GM18517 (cell line): ENCODE measurements around the gene PDE2A.

ENCODE experiments used
- ATAC-seq: cut with Tn5 transposase; IDR thresholded peaks from one replicate; pipeline ENCODE4 v1.9.1; 2021; ENCODE audit warnings: mild to moderate bottlenecking, moderate library complexity; ENCODE audit not compliant: unreplicated experiment

PDE2A gene

DNA sequence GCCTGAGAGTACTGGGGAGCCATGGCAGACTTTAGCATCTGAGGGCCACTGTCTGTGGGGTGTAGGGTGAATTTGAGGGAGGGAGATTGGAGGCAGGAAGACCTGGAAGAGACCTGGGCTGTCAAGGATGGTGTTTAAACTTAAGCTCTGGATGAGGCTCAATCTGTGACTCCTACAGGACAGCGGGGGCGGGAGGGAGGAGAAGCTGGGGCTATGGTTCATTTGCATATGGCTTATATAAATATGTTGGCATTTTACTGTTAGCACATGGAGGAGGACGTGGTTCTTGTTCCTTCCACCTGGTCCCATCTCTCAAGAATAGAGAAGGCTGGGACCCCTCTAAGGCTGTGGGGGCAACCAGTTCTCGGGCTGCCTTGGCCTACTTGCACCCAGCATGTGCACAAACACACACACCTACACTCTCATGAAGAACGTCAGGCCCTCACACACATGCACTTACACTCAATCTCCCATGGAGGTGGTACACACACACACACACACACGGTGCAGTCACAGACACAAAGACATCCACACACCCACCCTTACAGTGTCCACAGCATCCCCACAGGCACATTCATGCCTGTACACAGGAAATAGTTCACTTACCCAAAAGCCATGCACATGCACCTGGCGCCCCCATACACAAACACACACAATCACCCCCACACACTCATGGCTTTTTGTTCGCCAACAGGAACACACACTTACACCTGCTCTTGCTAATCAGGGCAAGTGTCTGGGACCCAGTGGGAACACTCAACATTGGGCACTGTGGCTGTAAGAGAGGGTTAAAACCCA lies 81.3 kb downstream of the PDE2A start:
- no peak for ATAC-seq

- ATAC-seq = no peak
Observed at GRCh38 chr11:72591785-72592502, 82.3 kb downstream of the PDE2A start.

DNA sequence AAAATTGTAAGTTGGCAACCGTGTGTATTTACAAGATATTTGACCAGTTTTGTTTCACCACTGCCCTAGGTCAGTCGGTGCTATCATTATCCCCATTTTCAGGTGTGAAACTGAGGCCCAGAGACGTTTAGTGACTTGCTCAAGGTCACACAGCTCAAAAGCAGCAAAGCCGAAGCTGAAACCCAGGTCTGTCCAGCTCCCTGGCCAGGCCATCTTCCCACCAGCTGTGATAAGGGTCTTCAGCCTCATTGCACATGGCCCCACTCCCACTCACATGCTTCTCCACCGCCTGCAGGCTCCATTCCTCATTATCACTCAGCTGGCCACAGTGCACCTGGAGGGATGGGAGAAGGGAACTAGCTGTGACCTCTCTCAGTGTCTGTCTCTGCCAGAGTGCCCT lies 83.2 kb downstream of the PDE2A start:
- no peak for ATAC-seq

DNA sequence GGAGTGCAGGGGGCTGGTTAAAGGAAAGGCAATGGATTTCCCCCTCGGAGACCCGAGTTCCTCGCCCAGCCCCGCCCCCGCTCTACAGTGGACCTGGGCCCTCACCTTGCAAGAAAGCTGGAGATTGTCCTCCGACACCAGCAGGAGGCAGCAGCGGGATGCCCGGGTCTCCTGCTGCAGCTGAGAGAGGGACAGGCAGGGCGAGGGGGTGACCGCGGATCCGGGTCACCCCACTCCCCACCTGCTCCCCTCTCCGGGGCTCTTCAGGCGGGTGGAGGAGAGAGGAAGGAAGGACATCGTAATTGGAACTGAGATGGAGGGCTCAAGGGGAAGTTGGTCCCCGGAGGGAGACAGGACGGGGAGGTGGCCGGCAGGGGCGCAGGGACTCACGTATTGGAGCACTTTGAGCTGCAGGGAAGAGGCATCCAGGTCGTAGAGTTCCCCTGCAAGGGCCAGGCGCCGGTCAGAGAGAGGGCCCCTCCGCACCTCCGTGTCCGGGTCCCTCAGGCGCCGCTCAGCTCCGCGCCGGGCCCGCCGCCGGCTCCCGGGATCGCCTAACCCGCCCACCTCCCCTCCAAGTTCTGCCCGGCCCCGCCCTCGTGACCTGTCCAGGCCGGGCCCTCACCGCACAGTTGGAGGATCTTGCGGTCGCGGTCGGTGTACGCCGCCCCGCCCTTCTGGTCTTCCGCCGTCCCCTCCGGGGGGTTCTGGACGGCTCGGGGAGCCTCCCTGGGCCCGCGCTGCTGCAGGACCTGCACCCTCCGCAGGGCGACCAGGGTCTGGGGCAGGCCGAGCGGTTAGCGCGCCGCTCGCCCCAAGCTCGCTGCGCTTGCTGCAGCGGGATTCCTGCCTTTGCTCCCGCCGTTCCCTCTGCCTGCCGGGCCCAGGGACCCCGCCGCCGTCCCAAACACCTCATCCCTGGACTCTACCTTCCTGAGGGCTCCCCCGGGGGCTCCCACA lies 84.1 kb downstream of the PDE2A start:
- no peak for ATAC-seq

GRCh38 chr11:72588421-72589410 lies 85.5 kb downstream of the PDE2A start:
- ATAC-seq = no peak

- no peak for ATAC-seq
Observed at GRCh38 chr11:72587696-72588095, 86.5 kb downstream of the PDE2A start.

DNA sequence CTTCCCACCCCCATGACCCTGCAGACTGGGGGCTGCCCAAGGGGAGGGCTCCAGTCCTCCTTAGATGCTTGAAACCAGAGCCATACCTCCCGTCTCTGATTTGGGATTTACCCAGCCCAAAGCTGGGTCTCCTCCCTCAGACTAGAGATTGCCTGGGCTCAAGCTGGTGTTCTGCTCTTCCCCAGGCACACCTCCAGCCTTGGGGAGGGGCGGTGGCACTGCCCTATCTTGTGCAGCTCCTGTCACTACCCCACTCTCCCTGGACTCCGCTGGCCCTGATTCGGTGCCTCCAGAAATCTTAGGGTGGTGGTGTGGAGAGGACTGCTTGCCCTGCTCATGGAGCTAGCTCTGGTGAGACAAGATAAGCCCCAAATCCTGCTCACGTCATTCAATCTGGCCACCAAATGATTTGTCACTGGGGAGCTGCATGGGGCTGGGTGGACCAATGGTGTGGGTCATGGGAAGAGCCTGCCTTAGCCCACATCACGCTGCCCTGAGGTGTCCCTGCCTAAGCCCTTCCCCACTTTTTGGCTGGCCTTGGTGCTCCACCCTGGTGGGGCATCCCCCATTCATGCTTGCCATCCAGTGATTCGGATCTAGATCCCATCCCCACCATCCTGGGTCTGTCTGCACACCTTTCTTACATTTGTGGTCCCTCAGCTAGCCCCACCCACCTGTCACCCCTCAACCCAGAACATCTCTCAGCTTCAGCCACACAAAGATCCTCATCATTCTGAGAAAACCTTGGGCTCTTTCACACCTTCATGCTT lies 87.7 kb downstream of the PDE2A start:
- ATAC-seq = no peak

GRCh38 chr11:72585762-72586311 lies 88.4 kb downstream of the PDE2A start:
- no peak for ATAC-seq

DNA sequence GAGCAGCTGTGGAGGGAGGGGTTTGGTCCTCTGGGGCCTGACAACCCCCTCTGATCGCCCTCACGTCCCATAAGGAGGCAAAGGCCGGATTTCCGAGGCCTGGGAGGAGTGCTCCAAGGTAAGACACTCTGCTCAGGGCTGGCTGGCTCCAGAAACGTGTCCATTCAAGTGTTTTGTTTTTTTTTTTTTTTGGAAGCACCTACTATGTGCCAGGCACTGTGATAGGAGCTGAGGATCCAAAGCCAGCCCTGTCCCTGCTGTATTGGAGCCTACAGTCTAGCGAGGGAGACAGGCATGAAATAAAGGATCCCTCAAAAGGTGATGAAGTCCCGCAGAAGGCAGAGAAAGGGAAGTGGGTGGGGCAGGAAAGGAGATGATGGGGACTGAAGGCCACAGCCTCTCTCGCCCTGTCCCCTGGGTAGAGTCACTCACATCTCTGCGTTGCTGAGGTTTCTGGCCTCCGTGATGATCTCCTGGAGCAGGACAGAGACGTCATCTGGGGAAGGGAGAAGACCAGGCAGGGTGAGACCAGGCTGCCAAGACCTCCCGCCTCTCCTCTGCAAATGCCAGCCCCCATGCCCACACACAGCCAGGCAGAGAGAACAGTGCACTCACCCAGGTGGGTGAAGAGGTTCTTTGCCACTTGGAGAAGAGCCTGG lies 89.2 kb downstream of the PDE2A start:
- no peak for ATAC-seq

- no peak for ATAC-seq
Observed at GRCh38 chr11:72584293-72584938, 89.8 kb downstream of the PDE2A start.

GRCh38 chr11:72583616-72584292 lies 90.5 kb downstream of the PDE2A start:
- ATAC-seq = no peak

DNA sequence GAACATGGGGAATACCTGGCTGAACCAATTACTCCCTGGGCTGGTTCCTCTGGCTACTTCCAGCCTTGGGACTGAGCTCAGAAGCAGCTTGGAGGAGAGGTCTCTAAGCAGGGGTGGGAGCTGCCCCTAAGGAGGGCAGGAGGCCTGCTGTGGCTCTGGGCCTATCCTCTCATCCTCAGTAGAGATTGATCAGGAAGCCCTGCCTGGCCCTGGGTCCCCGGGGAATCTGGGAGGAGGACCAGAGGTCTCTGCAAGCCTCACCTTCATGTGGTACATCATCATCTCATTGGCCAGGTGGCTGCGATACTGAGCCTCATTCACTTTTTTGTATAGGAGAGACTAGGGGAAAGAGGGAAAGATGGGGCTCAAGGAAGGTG lies 91.1 kb downstream of the PDE2A start:
- no peak for ATAC-seq

GRCh38 chr11:72582206-72583176 lies 91.7 kb downstream of the PDE2A start:
- no peak for ATAC-seq

- ATAC-seq = no peak
Observed at GRCh38 chr11:72581067-72581466, 93.2 kb downstream of the PDE2A start.

DNA sequence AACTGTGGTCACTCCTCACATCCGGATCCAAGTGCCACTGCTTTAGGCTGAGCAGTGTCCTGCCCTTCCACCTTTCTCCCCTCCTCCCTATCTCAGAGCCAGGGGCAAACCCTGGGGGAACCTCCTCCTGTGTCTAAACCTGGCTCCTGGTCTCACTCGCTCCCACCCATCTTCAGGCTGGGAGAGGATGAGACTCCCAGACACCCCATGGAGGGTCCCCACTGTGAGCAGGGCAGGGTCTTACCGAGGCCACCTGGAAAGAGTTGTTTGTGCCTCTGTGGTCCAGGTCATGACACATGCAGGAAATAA lies 93.6 kb downstream of the PDE2A start:
- ATAC-seq = no peak

DNA sequence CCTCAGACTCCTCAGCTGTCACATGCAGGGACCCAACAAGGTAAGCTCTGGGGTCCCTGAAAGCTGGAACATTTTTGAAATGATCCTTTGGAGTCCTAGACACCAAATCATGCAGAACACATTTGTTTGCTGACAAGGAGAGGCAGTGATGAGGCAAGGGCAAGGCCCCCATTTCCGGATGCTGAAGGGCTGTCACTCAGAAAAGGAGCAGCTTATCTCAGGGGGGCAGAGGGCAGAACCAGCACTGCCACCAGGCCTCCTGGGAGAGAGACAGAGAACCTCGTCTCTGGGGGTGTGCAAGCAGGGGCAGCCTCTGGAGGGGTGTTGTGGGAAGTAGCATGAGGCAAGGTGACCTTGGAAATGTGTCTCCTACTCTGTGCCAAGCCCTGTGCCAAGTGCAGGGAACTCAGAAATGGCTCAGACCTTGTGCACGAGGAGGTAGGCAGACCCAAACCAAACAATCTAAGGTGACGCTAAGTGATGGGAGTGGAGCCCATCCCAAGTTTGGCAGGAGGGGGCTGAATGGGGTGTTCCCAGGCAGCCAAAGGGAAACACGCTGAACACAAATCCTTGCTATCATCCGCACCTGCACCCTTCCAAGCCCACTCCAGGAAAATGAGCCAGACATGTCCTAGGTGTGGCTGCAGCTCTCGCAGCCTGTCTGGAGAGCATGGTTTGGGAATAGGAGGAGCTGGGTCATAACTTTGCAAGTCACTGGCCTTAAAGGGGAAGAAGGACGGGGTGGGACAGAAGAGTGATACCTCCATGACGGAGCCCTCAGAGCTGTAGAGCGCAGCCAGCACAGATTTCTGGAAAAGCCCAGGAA lies 94.2 kb downstream of the PDE2A start:
- no peak for ATAC-seq
